HepG2 (cell line): ENCODE data around the gene ANKRD29. TPM values are rescaled to one million over a fixed set of nuclear protein-coding genes. Genes with fewer than 3 reads are reported as not detected.
A peak's percentile ranks its signal among the peaks of the same experiment; 100 is the strongest.

Source experiments
- ATAC-seq: fragments of 200-7000 bp; cut with Tn5 transposase; 3 replicates; pipeline ENCODE4 v1.9.1; 2020; ENCODE audit warnings: mild to moderate bottlenecking, moderate library complexity
- BruUV-seq: library from RNA; stranded (reverse); fragments of 400-500 nt; replicated peaks from 2 replicates; lab custom pipeline; 2021; lab: Mats Ljungman, UMichigan
- CTCF ChIA-PET: fragments of 300-600 bp; formaldehyde crosslinking; extraction: SDS; loops from one replicate; lab custom pipeline; 2021; ENCODE audit warnings: low total read pairs, inconsistent platforms, low intra/inter-chr PET ratio; lab: Yijun Ruan, JAX
- POLR2A ChIA-PET: fragments of 350-600 bp; sonication (Branson Sonifier 250); formaldehyde crosslinking; loops from one replicate; lab custom pipeline; 2020; ENCODE audit warnings: antibody characterized with exemption, inconsistent platforms; lab: Yijun Ruan, JAX
- DNase-seq: peaks from one replicate; pipeline ENCODE4 v3.0.0-alpha.2; 2015; ENCODE audit warnings: low spot score
- FAIRE-seq: peaks from 3 replicates; lab custom pipeline; 2011; peaks lifted over from hg19 to GRCh38; lab: Jason Lieb, UNC
- H2AFZ ChIP-seq: one replicate; pipeline ENCODE4 v1.6.1; 2011; ENCODE audit warnings: low read length, inconsistent platforms
- H3K27ac ChIP-seq: fragments of 300-600 bp; 3 replicates; pipeline ENCODE4 v1.8.0; 2011; ENCODE audit warnings: mixed run types, mild to moderate bottlenecking, mixed read lengths, low read length, inconsistent platforms; ENCODE audit not compliant: insufficient read depth; ENCODE audit errors: extremely low read length
- H3K27me3 ChIP-seq, 2 experiments: fragments of 200-600 bp in 1 of 2; 2 replicates in 1 of 2; 3 replicates in 1 of 2; pipeline versions ENCODE4 v1.6.0 to v1.8.0; 2011; ENCODE audit warnings: low read length in 2 of 2, mild to moderate bottlenecking in 2 of 2, moderate library complexity in 2 of 2, inconsistent platforms in 1 of 2; ENCODE audit not compliant: insufficient read depth in 2 of 2, control insufficient read depth in 1 of 2
- H3K36me3 ChIP-seq, 2 experiments: fragments of 200-600 bp in 1 of 2; replicated peaks in 1 of 2; 2 replicates in 1 of 2; 3 replicates in 1 of 2; pipeline versions ENCODE4 v1.5.1 to v1.8.0; 2011; ENCODE audit warnings: low read length in 2 of 2, inconsistent platforms in 1 of 2; ENCODE audit not compliant: insufficient read depth in 2 of 2, control insufficient read depth in 1 of 2
- H3K4me1 ChIP-seq: 2 replicates; pipeline ENCODE4 v1.5.1; 2012; ENCODE audit warnings: low read length, inconsistent platforms; ENCODE audit not compliant: insufficient read depth
- H3K4me2 ChIP-seq: 2 replicates; pipeline ENCODE4 v1.6.0; 2011; ENCODE audit warnings: low read depth, low read length, inconsistent platforms
- H3K4me3 ChIP-seq, 3 experiments: fragments of 200-600 bp in 1 of 3; sonication (generic), shearing (Covaris generic) in 1 of 3; replicated peaks in 1 of 3; 2 replicates each; pipeline ENCODE4 v1.5.1; 2011 to 2016; ENCODE audit warnings: low read length in 3 of 3, inconsistent platforms in 2 of 3, low read depth in 2 of 3, mild to moderate bottlenecking in 2 of 3, control low read depth in 1 of 3, mixed read lengths in 1 of 3; ENCODE audit not compliant: insufficient read depth in 1 of 3
- H3K79me2 ChIP-seq: one replicate; pipeline ENCODE4 v1.6.1; 2011; ENCODE audit warnings: low read length, inconsistent platforms; ENCODE audit not compliant: insufficient read depth
- H3K9ac ChIP-seq: 2 replicates; pipeline ENCODE4 v1.6.0; 2011; ENCODE audit warnings: mild to moderate bottlenecking, low read depth, low read length, inconsistent platforms; ENCODE audit not compliant: insufficient read depth
- H3K9me3 ChIP-seq: 2 replicates; pipeline ENCODE4 v1.5.1; 2012; ENCODE audit warnings: mild to moderate bottlenecking, low read length
- H4K20me1 ChIP-seq: 2 replicates; pipeline ENCODE4 v1.6.0; 2011; ENCODE audit warnings: inconsistent platforms, mild to moderate bottlenecking, low read length, moderate library complexity; ENCODE audit not compliant: insufficient read depth
- CENPT ChIP-seq: sonication (generic); formaldehyde crosslinking; IDR thresholded peaks from 2 replicates; pipeline ENCODE4 v1.8.0; 2022; ENCODE audit warnings: low read depth, mild to moderate bottlenecking, moderate library complexity, missing genetic modification reagents
- CHCHD3 ChIP-seq: sonication (generic); formaldehyde crosslinking; IDR thresholded peaks from 2 replicates; pipeline ENCODE4 v1.8.0; 2022; ENCODE audit warnings: mild to moderate bottlenecking, missing genetic modification reagents, moderate library complexity
- HDAC1 ChIP-seq: sonication (generic); formaldehyde crosslinking; IDR thresholded peaks from 2 replicates; pipeline ENCODE4 v1.5.1; 2020; ENCODE audit warnings: mild to moderate bottlenecking, missing genetic modification reagents
- HES4 ChIP-seq: sonication (generic); formaldehyde crosslinking; IDR thresholded peaks from 2 replicates; pipeline ENCODE4 v1.9.0; 2021; ENCODE audit warnings: mild to moderate bottlenecking, missing genetic modification reagents, borderline replicate concordance
- KDM6A ChIP-seq: IDR thresholded peaks from 2 replicates; pipeline ENCODE4 v1.6.1; 2016; ENCODE audit warnings: low read depth
- MAFG ChIP-seq: sonication (generic); formaldehyde crosslinking; IDR thresholded peaks from 2 replicates; pipeline ENCODE4 v1.5.1; 2020; ENCODE audit warnings: mild to moderate bottlenecking, missing genetic modification reagents
- MAFK ChIP-seq, 2 experiments: IDR thresholded peaks in 1 of 2; conservative IDR thresholded peaks in 1 of 2; 2 replicates each; pipeline ENCODE4 v1.6.1; 2011; ENCODE audit warnings: improper control_type of control experiment in 2 of 2, low read length in 2 of 2
- MIXL1 ChIP-seq: IDR thresholded peaks from 2 replicates; pipeline ENCODE4 v1.6.1; 2016
- NAIF1 ChIP-seq: sonication (generic); formaldehyde crosslinking; IDR thresholded peaks from 2 replicates; pipeline ENCODE4 v1.5.0; 2020; ENCODE audit warnings: mild to moderate bottlenecking, missing genetic modification reagents, borderline replicate concordance
- NFKB2 ChIP-seq: sonication (generic); formaldehyde crosslinking; IDR thresholded peaks from 2 replicates; pipeline ENCODE4 v1.4.0; 2020; ENCODE audit warnings: missing genetic modification reagents, borderline replicate concordance
- NFKBIZ ChIP-seq: IDR thresholded peaks from 2 replicates; pipeline ENCODE4 v1.6.1; 2018; ENCODE audit warnings: missing genetic modification reagents, missing compliant biosample characterization
- SMC3 ChIP-seq: IDR thresholded peaks from 2 replicates; pipeline ENCODE4 v1.6.1; 2011; ENCODE audit warnings: low read length, improper control_type of control experiment
- SNAPC5 ChIP-seq: sonication (generic); formaldehyde crosslinking; IDR thresholded peaks from 2 replicates; pipeline ENCODE4 v1.8.1; 2023; ENCODE audit warnings: mild to moderate bottlenecking, missing genetic modification reagents, borderline replicate concordance
- THAP11 ChIP-seq: IDR thresholded peaks from 2 replicates; pipeline ENCODE4 v1.6.1; 2016; ENCODE audit warnings: missing biosample characterization, missing genetic modification reagents
- ZGPAT ChIP-seq: IDR thresholded peaks from 2 replicates; pipeline ENCODE4 v1.6.1; 2016; ENCODE audit warnings: mild to moderate bottlenecking
- ZMAT3 ChIP-seq: sonication (generic); formaldehyde crosslinking; conservative IDR thresholded peaks from 2 replicates; pipeline ENCODE4 v1.7.0; 2021; ENCODE audit warnings: missing genetic modification reagents
- ZNF557 ChIP-seq: sonication (generic); formaldehyde crosslinking; IDR thresholded peaks from 2 replicates; pipeline ENCODE4 v1.4.0; 2020; ENCODE audit warnings: missing genetic modification reagents
- ZNF562 ChIP-seq: sonication (generic); formaldehyde crosslinking; IDR thresholded peaks from 2 replicates; pipeline ENCODE4 v1.8.0; 2022; ENCODE audit warnings: missing genetic modification reagents, borderline replicate concordance
- ZNF563 ChIP-seq: sonication (generic); formaldehyde crosslinking; IDR thresholded peaks from 2 replicates; pipeline ENCODE4 v1.8.0; 2022; ENCODE audit warnings: mild to moderate bottlenecking, moderate library complexity, missing genetic modification reagents
- ZNF607 ChIP-seq: sonication (generic); formaldehyde crosslinking; IDR thresholded peaks from 2 replicates; pipeline ENCODE4 v1.5.1; 2020; ENCODE audit warnings: missing genetic modification reagents, mild to moderate bottlenecking, borderline replicate concordance
- ZNF747 ChIP-seq: sonication (generic); formaldehyde crosslinking; IDR thresholded peaks from 2 replicates; pipeline ENCODE4 v1.8.1; 2023; ENCODE audit warnings: missing genetic modification reagents, mild to moderate bottlenecking, borderline replicate concordance
- ZNF776 ChIP-seq: sonication (generic); formaldehyde crosslinking; IDR thresholded peaks from 2 replicates; pipeline ENCODE4 v1.4.0; 2020; ENCODE audit warnings: mild to moderate bottlenecking, missing genetic modification reagents
- WGBS: methylation state at CpG from one replicate; pipeline ENCODE4 v1.1.6; 2017; ENCODE audit warnings: low lambda C conversion rate; 5-methylcytosine and 5-hydroxymethylcytosine counted together
- in situ Hi-C: cut with HindIII; loops from 2 replicates; pipeline ENCODE4 v1.10.0; 2017; ENCODE audit warnings: low pct_unique_long_range_greater_than_20kb; ENCODE audit not compliant: extremely low pct_ligation_motif_present
- intact Hi-C: fragments of 100-400 bp; cut with micrococcal nuclease; formaldehyde crosslinking; loops from one replicate; pipeline ENCODE4 v1.10.0; 2022; ENCODE audit not compliant: unreplicated experiment
- polyA plus RNA-seq, 8 experiments: library from polyadenylated mRNA; depleted of rRNA in 3 of 8; stranded (reverse) in 7 of 8; unstranded in 1 of 8; fragments of >200 nt; fragmentation: Illumina TruSeq in 4 of 8; extraction: Trizol in 4 of 8; gene quantifications; 2 replicates each; pipeline versions ENCODE4 v1.2.1 to v1.2.3, GENCODE V29; 2011 to 2016; ENCODE audit warnings: low read depth in 4 of 8, missing spikeins in 1 of 8, mixed read lengths in 1 of 8; ENCODE audit not compliant: insufficient read depth in 1 of 8
- total RNA-seq, 5 experiments: library from RNA; depleted of rRNA; stranded (reverse); fragments of >200 nt; fragmentation: Illumina TruSeq; extraction: Trizol; gene quantifications; 2 replicates each; pipeline ENCODE4 v1.2.3, GENCODE V29; 2016; ENCODE audit warnings: low read depth in 1 of 5

The ANKRD29 gene
- total and polyA plus RNA-seq, 2 of the 13 experiments (the other 11 are each of a cell fraction or from before 2014, with no cell fraction given), result not detected

- TF ChIP-seq KDM6A, result no peak
- TF ChIP-seq ZNF747, result no peak
- TF ChIP-seq MAFG (CRISPR knock-in tag), result no peak
- TF ChIP-seq, all 625 proteins: peak for 8
These were observed 78.4 kb downstream of the ANKRD29 start (continued) for GRCh38 chr18:23584019-23584983.

- POLR2A ChIA-PET, result no interaction called here
- Histone ChIP-seq H3K36me3 (peaks cover 10 to 31% of the 10 kb centered on the region in 2 experiments), H3K4me1 (peaks cover 78% of the 10 kb centered on the region), H2AFZ (no peak overlapping the region), H3K27ac (peak overlapping the region; percentile 100), H3K9ac (peak overlapping the region; percentile 100), H3K4me3 (peak overlapping the region; percentile 85 to 99 (median 96); a peak in 4 of 6 replicates), H4K20me1 (peaks cover 36% of the 10 kb centered on the region), H3K27me3 (peaks cover 0 to 5% of the 10 kb centered on the region in 2 experiments; a peak in 1 of 5 replicates), H3K4me2 (peak overlapping the region; percentile 78), H3K9me3 (no peaks in the 10 kb centered on the region), H3K79me2 (peaks cover 77% of the 10 kb centered on the region)
- in situ Hi-C loops (no loop called here), intact Hi-C loops (loop anchor here (5.0 kb wide), 1 partner anchor 1641 kb away; no protein-coding TSS in a partner anchor)
- peak; percentile 14 for ATAC-seq
- no TSS peak for BruUV-seq
- WGBS, result 15% methylated on average over 5 of the region's 5 CpGs
- CTCF ChIA-PET, result no interaction called here
- peak; percentile 74 for FAIRE-seq
- DNase-seq, result peak; percentile 86
- TF ChIP-seq CENPT (CRISPR knock-in tag) (no peak), CHCHD3 (CRISPR knock-in tag) (no peak), ZNF563 (no peak), HDAC1 (CRISPR knock-in tag) (peak; percentile 47), NFKBIZ (CRISPR knock-in tag) (no peak), ZNF776 (CRISPR knock-in tag) (no peak), MAFK (conservative IDR thresholded peaks at IDR 0.05 in 1 of 2, IDR thresholded peaks at IDR 0.05 in 1 of 2; ENCODE audit: low read length in 2 of 2) (no peak), THAP11 (no peak), ZGPAT (CRISPR knock-in tag) (peak; percentile 50; the same call in 1 of the 2 replicates), ZMAT3 (no peak), ZNF557 (CRISPR knock-in tag) (no peak), ZNF607 (CRISPR knock-in tag) (no peak), NAIF1 (CRISPR knock-in tag) (no peak), SMC3 (no peak), SNAPC5 (no peak), NFKB2 (CRISPR knock-in tag) (no peak), MIXL1 (CRISPR knock-in tag) (no peak), HES4 (no peak), ZNF562 (no peak)
These were observed 79.4 kb downstream of the ANKRD29 start for GRCh38 chr18:23583071-23583865.
